Activated naive CD8-positive, alpha-beta T cell treated with anti-CD3 and anti-CD28 coated beads for 36 hours (primary cell): ENCODE results near the gene C12orf60. TPM values are rescaled to one million over a fixed set of nuclear protein-coding genes. Genes with fewer than 3 reads are reported as not detected.

ENCODE experiments used
- DNase-seq: peaks from one replicate; pipeline ENCODE4 v3.0.0; 2021
- H3K27ac Mint-ChIP-seq: one replicate; pipeline ENCODE4 v1.8.0; 2022; ENCODE audit warnings: mild to moderate bottlenecking, moderate library complexity, mixed read lengths
- H3K27me3 Mint-ChIP-seq: one replicate; pipeline ENCODE4 v1.8.0; 2022; ENCODE audit warnings: mild to moderate bottlenecking, mixed read lengths
- H3K36me3 Mint-ChIP-seq: one replicate; pipeline ENCODE4 v1.8.0; 2021; ENCODE audit warnings: mild to moderate bottlenecking, mixed read lengths
- H3K4me1 Mint-ChIP-seq: one replicate; pipeline ENCODE4 v1.8.0; 2021; ENCODE audit warnings: mixed read lengths
- H3K4me3 Mint-ChIP-seq: one replicate; pipeline ENCODE4 v1.8.0; 2022; ENCODE audit warnings: mild to moderate bottlenecking, moderate library complexity, mixed read lengths
- H3K9me3 Mint-ChIP-seq: one replicate; pipeline ENCODE4 v1.8.0; 2022; ENCODE audit warnings: mixed read lengths
- total RNA-seq, 2 experiments: library from RNA; stranded (reverse); gene quantifications; one replicate each; pipeline ENCODE4 v1.2.3, GENCODE V29; 2021

Gene C12orf60
- total RNA-seq, 2 experiments from 2014 or later = 2.7 to 2.8 TPM

DNA sequence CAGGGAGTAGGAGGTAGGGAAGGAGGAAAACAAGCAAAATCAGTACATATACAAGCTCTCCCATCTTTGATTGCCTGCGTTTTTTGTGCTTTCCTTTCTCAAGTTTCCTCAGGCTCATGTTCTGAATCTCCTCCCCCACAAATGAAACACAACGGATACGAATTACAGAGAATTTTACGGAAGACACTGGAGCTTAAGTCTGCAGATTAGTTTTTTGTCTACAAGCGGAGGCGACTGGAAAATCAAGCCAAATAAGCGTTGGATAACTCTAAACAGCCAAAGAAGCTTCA, 804 bp upstream of the C12orf60 start:
- DNase-seq = no peak
- Mint-ChIP-seq H3K27me3 (no peaks in the 10 kb centered on the region), H3K9me3 (no peaks in the 10 kb centered on the region), H3K4me3 (no peak overlapping the region), H3K27ac (no peak overlapping the region), H3K36me3 (peaks cover 12% of the 10 kb centered on the region), H3K4me1 (peaks cover 30% of the 10 kb centered on the region)

DNA sequence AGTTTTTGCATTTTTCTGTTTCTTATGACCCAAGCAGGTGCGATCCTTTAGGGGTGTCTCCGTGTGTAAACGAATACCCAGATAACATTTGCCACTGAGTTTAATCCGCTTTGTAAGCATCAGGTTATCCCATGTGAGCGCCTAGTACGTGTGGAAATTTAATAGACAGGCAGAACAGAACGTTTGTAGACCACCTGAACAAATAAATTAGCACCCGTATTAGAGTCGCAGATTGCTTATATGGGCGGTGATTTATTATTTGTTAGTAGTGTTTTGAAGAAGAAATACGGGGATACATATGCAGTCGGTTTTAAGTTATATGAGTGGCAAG, 325 bp downstream of the C12orf60 start:
- no peaks in the 10 kb centered on the region for H3K9me3 Mint-ChIP-seq
- H3K4me1 Mint-ChIP-seq = peaks cover 30% of the 10 kb centered on the region
- H3K27ac Mint-ChIP-seq = no peak overlapping the region
- no peak for DNase-seq
- H3K36me3 Mint-ChIP-seq = peaks cover 12% of the 10 kb centered on the region
- H3K4me3 Mint-ChIP-seq = no peak overlapping the region
- no peaks in the 10 kb centered on the region for H3K27me3 Mint-ChIP-seq

GRCh38 chr12:14810167-14810952, 6.9 kb downstream of the C12orf60 start:
- Mint-ChIP-seq H3K27ac (peak overlapping the region; percentile 69), H3K4me3 (no peak overlapping the region), H3K36me3 (no peaks in the 10 kb centered on the region), H3K4me1 (peaks cover 21% of the 10 kb centered on the region), H3K9me3 (no peaks in the 10 kb centered on the region), H3K27me3 (no peaks in the 10 kb centered on the region)
- DNase-seq = no peak

DNA sequence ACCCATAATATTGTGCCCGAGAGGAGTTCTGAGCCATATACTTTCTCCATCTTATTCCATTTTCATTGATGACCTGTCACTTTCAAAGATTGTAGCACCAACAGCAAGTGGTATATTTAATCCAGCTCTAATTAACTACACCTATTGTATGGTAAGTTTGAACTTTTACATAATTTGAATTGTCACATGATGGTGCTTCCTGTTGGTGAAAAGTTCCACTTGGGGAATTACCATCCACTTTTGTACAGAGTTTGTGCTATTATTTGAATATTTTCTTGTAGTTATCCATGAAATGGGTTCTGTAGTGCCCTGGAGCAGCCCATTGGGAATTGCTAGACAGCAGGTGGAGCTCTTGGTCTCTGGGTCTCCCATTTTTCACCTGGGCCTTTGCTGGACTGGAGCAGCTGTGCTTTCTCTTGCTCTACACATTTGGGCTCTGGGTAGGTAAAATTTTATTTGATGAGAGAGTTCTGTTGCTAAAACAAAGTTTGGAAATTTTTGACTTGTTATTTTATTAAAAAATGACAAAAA, 7.5 kb downstream of the C12orf60 start:
- H3K4me3 Mint-ChIP-seq = peak overlapping the region; percentile 14
- H3K36me3 Mint-ChIP-seq = no peaks in the 10 kb centered on the region
- peaks cover 17% of the 10 kb centered on the region for H3K4me1 Mint-ChIP-seq
- DNase-seq = no peak
- H3K27ac Mint-ChIP-seq = peak overlapping the region; percentile 69
- H3K9me3 Mint-ChIP-seq = no peaks in the 10 kb centered on the region
- H3K27me3 Mint-ChIP-seq = no peaks in the 10 kb centered on the region

DNA sequence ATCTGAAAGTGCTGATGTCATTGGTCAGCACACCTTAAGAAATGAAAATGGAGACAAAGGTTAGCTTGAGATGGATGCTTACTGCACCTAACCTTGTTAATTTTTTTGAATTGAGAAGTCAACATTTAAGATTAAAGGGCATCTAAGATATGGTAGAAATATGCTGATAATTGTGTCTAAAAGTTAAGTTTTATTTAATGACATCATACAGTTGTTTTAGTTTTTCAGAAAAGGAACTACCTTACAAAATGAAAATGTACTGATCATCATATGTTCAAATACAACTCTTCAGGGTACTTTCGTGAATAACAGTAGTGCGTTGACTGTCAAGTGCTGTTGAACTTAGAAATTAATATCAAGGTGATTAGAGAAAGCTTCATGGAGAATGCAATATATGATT, 8.0 kb downstream of the C12orf60 start:
- no peak overlapping the region for H3K27ac Mint-ChIP-seq
- no peaks in the 10 kb centered on the region for H3K9me3 Mint-ChIP-seq
- H3K36me3 Mint-ChIP-seq = no peaks in the 10 kb centered on the region
- H3K4me1 Mint-ChIP-seq = peaks cover 17% of the 10 kb centered on the region
- H3K27me3 Mint-ChIP-seq = no peaks in the 10 kb centered on the region
- no peak for DNase-seq
- no peak overlapping the region for H3K4me3 Mint-ChIP-seq

DNA sequence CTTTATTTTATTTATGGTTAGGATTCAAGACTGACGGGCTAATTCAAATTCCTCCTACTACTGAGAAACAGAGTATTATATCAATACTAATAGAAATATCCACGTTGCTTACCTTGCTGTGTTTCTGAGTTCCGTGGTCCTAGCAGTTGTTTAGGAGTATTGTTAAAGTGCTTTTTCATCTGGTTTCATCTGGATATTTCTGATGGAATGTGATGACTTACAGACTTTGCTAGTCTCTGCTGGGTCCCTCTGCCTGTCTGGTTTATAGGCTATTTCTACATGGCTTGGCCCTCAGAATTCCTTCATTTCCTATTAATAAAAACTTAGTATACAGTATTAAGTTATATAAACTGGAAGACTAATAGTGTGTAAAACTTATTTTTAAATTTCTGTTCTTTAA, 10.5 kb downstream of the C12orf60 start, which contains the start of gene SMCO3:
SMCO3 (minus strand) TSS at position 169 of the 400 bp plus-strand sequence. CDS start 7,502 bp downstream, outside the sequence.
- H3K9me3 Mint-ChIP-seq = peaks cover 4% of the 10 kb centered on the region
- H3K36me3 Mint-ChIP-seq = no peaks in the 10 kb centered on the region
- no peak within 1 kb of the TSS for H3K27ac Mint-ChIP-seq
- H3K4me3 Mint-ChIP-seq = no peak within 1 kb of the TSS
- H3K27me3 Mint-ChIP-seq = no peaks in the 10 kb centered on the region
- no peak for DNase-seq
- H3K4me1 Mint-ChIP-seq = peaks cover 21% of the 10 kb centered on the region

DNA sequence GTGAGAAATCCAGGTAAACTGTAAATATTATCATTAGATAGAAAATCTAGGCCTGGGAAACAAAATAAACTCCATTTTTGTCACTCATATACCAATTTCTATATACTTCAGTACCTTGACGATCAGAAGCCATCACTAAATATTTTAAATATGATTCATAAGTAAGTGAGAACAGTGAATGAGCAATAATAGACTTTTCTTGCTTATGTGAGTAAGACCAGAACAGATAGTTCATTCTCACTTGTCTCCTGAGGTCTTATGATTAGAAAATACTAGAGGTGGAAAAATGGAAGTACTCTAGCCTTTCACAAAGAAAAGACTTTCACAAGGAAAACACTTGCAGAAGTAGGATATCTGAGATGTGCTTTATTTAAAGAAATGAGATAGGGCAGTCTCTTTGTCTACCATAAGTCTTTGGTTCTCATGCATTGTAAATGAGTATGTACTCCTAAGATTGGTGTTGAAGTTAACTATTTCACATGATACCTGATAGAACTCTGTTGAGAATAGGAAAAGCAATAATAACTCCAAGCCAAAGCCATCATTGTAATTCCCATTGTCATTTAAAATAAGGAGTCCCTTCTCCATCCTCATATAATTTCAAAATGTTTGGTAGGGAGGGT, 20.7 kb downstream of the C12orf60 start:
- DNase-seq = no peak
- H3K9me3 Mint-ChIP-seq = no peaks in the 10 kb centered on the region
- H3K27me3 Mint-ChIP-seq = no peaks in the 10 kb centered on the region
- H3K27ac Mint-ChIP-seq = no peak overlapping the region
- H3K4me3 Mint-ChIP-seq = no peak overlapping the region
- peaks cover 18% of the 10 kb centered on the region for H3K4me1 Mint-ChIP-seq
- no peaks in the 10 kb centered on the region for H3K36me3 Mint-ChIP-seq

DNA sequence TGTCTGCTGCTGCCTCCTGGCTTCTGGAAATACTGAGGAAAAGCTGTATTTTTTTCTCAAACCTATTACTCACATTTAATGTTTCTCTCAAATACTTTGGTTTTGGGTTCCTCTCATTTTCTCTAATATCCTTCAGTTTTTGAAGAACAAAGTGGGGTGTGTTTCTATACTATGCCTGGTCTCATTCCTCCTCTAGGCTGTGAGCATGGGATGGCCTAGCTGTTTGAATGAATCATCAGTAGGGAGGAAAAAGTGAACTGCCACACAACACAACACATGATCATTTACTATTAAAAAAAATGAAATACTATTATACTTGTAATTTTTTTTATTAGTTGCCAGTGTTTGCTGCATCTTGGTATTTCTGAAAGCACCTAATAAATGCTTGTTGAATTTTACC, 21.8 kb downstream of the C12orf60 start:
- no peak for DNase-seq
- no peaks in the 10 kb centered on the region for H3K27me3 Mint-ChIP-seq
- peaks cover 18% of the 10 kb centered on the region for H3K4me1 Mint-ChIP-seq
- H3K27ac Mint-ChIP-seq = no peak overlapping the region
- no peaks in the 10 kb centered on the region for H3K9me3 Mint-ChIP-seq
- no peak overlapping the region for H3K4me3 Mint-ChIP-seq
- H3K36me3 Mint-ChIP-seq = no peaks in the 10 kb centered on the region

- DNase-seq = no peak
- H3K27me3 Mint-ChIP-seq = no peaks in the 10 kb centered on the region
- H3K36me3 Mint-ChIP-seq = no peaks in the 10 kb centered on the region
- H3K9me3 Mint-ChIP-seq = no peaks in the 10 kb centered on the region
- no peak overlapping the region for H3K4me3 Mint-ChIP-seq
- no peak overlapping the region for H3K27ac Mint-ChIP-seq
- peaks cover 18% of the 10 kb centered on the region for H3K4me1 Mint-ChIP-seq
Measured at GRCh38 chr12:14826491-14826890, 23.0 kb downstream of the C12orf60 start.

GRCh38 chr12:14827043-14827442, 23.6 kb downstream of the C12orf60 start:
- no peaks in the 10 kb centered on the region for H3K36me3 Mint-ChIP-seq
- H3K27ac Mint-ChIP-seq = no peak overlapping the region
- H3K9me3 Mint-ChIP-seq = no peaks in the 10 kb centered on the region

DNA sequence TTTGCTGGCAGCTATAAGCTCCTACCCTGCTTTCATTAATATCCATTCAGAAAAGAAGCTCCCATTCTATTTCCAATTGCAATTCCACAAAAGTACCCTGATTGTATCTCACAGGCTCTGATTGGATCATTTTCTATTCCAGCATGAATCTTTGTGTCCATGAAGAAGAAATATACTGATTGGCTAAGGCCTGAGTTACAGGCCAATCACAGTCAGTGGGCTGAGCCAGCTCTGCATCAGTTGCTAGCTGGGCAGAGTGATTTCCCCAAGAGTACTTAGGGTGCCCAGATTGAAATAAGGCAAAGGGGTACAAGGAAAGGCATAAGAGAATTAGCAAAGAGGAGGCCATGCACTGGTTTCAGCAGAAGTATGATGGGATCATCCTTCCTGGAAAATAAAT, 25.4 kb downstream of the C12orf60 start:
- H3K9me3 Mint-ChIP-seq = no peaks in the 10 kb centered on the region
- no peaks in the 10 kb centered on the region for H3K36me3 Mint-ChIP-seq
- H3K4me1 Mint-ChIP-seq = peaks cover 11% of the 10 kb centered on the region
- DNase-seq = no peak
- no peak overlapping the region for H3K4me3 Mint-ChIP-seq
- H3K27ac Mint-ChIP-seq = no peak overlapping the region
- H3K27me3 Mint-ChIP-seq = peaks cover 8% of the 10 kb centered on the region

More at GRCh38 chr12:14827043-14827442, 23.6 kb downstream of the C12orf60 start:
- H3K27me3 Mint-ChIP-seq = no peaks in the 10 kb centered on the region
- no peak overlapping the region for H3K4me3 Mint-ChIP-seq
- no peak for DNase-seq
- H3K4me1 Mint-ChIP-seq = peaks cover 18% of the 10 kb centered on the region

DNA sequence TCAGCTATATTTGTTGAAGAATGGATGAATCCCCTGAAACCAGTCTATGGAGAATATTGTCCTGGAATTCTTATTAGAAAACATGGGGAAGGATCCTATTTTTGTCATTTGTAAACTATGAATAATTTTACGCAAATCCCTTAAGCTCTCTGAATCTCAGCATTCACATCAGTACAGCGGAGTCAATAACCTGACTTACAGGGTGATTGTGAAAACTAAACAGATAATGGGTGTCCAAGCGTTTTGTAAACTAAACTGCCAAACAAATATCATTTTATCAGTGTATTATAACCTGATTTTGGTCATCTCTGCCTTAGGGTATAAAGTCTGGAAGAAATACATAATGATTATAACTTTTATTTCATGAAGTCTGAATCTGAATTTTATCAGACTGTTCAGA, 29.9 kb downstream of the C12orf60 start:
- H3K9me3 Mint-ChIP-seq = no peaks in the 10 kb centered on the region
- H3K36me3 Mint-ChIP-seq = no peaks in the 10 kb centered on the region
- no peak overlapping the region for H3K4me3 Mint-ChIP-seq
- H3K4me1 Mint-ChIP-seq = peaks cover 2% of the 10 kb centered on the region
- peaks cover 21% of the 10 kb centered on the region for H3K27me3 Mint-ChIP-seq
- no peak for DNase-seq
- no peak overlapping the region for H3K27ac Mint-ChIP-seq

DNA sequence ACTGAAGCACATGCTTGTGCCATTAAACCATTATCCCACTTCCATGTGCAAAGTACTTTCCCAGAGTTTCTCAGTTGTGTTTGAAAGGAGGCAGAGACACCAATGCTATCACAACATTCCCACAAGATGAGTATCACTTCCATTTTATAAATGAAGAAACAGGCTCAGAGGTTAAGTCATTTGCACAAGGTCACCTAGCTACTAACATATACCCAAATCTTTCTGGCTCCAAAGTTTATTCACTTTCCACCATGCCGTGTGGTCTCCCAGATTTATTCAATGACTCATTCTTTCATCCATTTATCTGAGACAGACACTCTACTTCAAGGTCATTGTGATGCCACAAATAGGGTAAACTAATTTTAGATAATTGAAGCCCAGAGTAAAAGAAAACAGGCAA, 30.5 kb downstream of the C12orf60 start:
- Mint-ChIP-seq H3K27ac (no peak overlapping the region), H3K27me3 (peaks cover 21% of the 10 kb centered on the region), H3K36me3 (no peaks in the 10 kb centered on the region), H3K4me3 (no peak overlapping the region), H3K9me3 (no peaks in the 10 kb centered on the region), H3K4me1 (peaks cover 2% of the 10 kb centered on the region)
- DNase-seq = no peak

GRCh38 chr12:14834509-14834908, 31.0 kb downstream of the C12orf60 start:
- H3K4me1 Mint-ChIP-seq = peaks cover 2% of the 10 kb centered on the region
- no peak overlapping the region for H3K27ac Mint-ChIP-seq
- no peak for DNase-seq
- H3K27me3 Mint-ChIP-seq = peaks cover 26% of the 10 kb centered on the region
- H3K36me3 Mint-ChIP-seq = no peaks in the 10 kb centered on the region
- H3K4me3 Mint-ChIP-seq = no peak overlapping the region
- no peaks in the 10 kb centered on the region for H3K9me3 Mint-ChIP-seq

- H3K36me3 Mint-ChIP-seq = no peaks in the 10 kb centered on the region
- H3K27ac Mint-ChIP-seq = no peak overlapping the region
- no peak for DNase-seq
- H3K4me1 Mint-ChIP-seq = peaks cover 2% of the 10 kb centered on the region
- H3K4me3 Mint-ChIP-seq = no peak overlapping the region
- H3K9me3 Mint-ChIP-seq = no peaks in the 10 kb centered on the region
- H3K27me3 Mint-ChIP-seq = peaks cover 27% of the 10 kb centered on the region
Measured at GRCh38 chr12:14836336-14837210, 33.1 kb downstream of the C12orf60 start.
